Ammon's horn (tissue), 1 donor: Measurements from ENCODE around the gene DONSON.
A peak's percentile ranks its signal among the peaks of the same experiment; 100 is the strongest.
"Not testable (repeated sequence)": the region's sequence is repeated elsewhere in the genome, so short reads cannot be mapped to it uniquely, and the experiment has no call there.

Experiments used
- DNase-seq: peaks from one replicate; pipeline ENCODE4 v3.0.0-alpha.2; 2016; ENCODE audit warnings: low spot score

DONSON gene

GRCh38 chr21:33588485-33589335 lies at the start of gene DONSON:
Gene DONSON, minus strand, starts transcription at chr21:33588684. Its CDS starts 43 bp downstream, at chr21:33588641.
- peak; percentile 86 for DNase-seq

GRCh38 chr21:33634254-33634653 lies 45.8 kb upstream of the DONSON start:
- DNase-seq = no peak

- DNase-seq = not testable (repeated sequence)
Observed at GRCh38 chr21:33626151-33626550, 37.7 kb upstream of the DONSON start.

GRCh38 chr21:33622253-33622652 lies 33.8 kb upstream of the DONSON start:
- no peak for DNase-seq

GRCh38 chr21:33619726-33620125 lies 31.2 kb upstream of the DONSON start:
- DNase-seq = no peak

- no peak for DNase-seq
Observed at GRCh38 chr21:33618407-33618806, 29.9 kb upstream of the DONSON start.

- DNase-seq = not testable (repeated sequence)
Observed at GRCh38 chr21:33617565-33617964, 29.1 kb upstream of the DONSON start.

- no peak for DNase-seq
Observed at GRCh38 chr21:33611006-33611744, 22.7 kb upstream of the DONSON start.

- peak; percentile 5 for DNase-seq
Observed at GRCh38 chr21:33608559-33608958, 20.1 kb upstream of the DONSON start.

GRCh38 chr21:33598051-33598450 lies 9.6 kb upstream of the DONSON start:
- DNase-seq = no peak

GRCh38 chr21:33587792-33588484 lies 546 bp downstream of the DONSON start:
- DNase-seq = peak; percentile 33

- no peak for DNase-seq
Observed at GRCh38 chr21:33586927-33587326, 1.6 kb downstream of the DONSON start.

GRCh38 chr21:33584455-33584854 lies 4.0 kb downstream of the DONSON start:
- no peak for DNase-seq

- no peak for DNase-seq
Observed at GRCh38 chr21:33578959-33579542, 9.4 kb downstream of the DONSON start.

GRCh38 chr21:33578214-33578613 lies 10.3 kb downstream of the DONSON start:
- DNase-seq = no peak

GRCh38 chr21:33576741-33577141 lies 11.7 kb downstream of the DONSON start:
- DNase-seq = not testable (repeated sequence)

GRCh38 chr21:33572350-33572749 lies 16.1 kb downstream of the DONSON start:
- no peak for DNase-seq

- no peak for DNase-seq
Observed at GRCh38 chr21:33569991-33570390, 18.5 kb downstream of the DONSON start.

- DNase-seq = no peak
Observed at GRCh38 chr21:33568448-33568847, 20.0 kb downstream of the DONSON start.

- no peak for DNase-seq
Observed at GRCh38 chr21:33567914-33568313, 20.6 kb downstream of the DONSON start.

- no peak for DNase-seq
Observed at GRCh38 chr21:33566514-33566913, 22.0 kb downstream of the DONSON start.

- DNase-seq = no peak
Observed at GRCh38 chr21:33562389-33562788, 26.1 kb downstream of the DONSON start.
